Measurements from ENCODE around the gene FILIP1L.

Gene FILIP1L

GRCh38 chr3:100042166-100042981, 71.9 kb downstream of the FILIP1L start:
- no peak for DNase-seq (ENCODE audit: low read depth)

GRCh38 chr3:100041328-100041749, 73.0 kb downstream of the FILIP1L start:
- no peak for DNase-seq (ENCODE audit: low read depth)

DNA sequence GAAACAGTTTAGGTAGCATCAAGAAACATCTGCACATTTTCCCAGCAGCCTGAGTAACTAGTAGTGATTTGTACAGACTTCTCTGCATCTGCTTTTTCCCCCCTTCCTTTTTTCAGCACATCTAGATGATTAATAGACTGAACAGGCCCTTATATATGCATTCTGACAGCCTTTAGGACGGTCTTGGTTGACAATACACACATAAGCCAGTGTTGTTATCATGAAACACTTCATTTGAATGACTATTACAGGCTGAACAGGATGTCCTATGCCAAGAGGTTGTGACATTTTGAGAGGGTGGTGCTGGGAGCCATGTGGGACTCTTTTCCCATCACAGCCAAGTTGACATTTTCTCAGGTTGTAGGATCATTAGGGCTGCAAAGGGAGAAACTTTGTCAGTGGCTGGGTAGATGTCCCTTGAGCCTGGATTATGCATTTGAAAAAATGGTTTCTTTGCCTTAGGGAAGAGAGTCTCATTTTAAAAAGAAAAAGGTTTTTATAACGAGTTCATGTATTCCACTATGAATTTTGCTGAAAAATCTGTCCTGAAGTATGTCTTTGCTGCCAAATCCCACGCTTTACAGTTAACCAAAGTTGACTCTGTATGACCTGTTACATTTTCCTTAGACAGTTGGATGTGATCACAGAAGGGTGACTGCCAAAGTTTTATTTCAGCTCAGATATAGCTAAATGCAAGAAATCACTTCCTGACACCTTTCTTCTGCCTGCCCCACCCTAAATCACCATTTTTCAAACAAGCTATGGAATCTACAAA, 73.7 kb downstream of the FILIP1L start:
- no peak for DNase-seq (ENCODE audit: low read depth)

DNA sequence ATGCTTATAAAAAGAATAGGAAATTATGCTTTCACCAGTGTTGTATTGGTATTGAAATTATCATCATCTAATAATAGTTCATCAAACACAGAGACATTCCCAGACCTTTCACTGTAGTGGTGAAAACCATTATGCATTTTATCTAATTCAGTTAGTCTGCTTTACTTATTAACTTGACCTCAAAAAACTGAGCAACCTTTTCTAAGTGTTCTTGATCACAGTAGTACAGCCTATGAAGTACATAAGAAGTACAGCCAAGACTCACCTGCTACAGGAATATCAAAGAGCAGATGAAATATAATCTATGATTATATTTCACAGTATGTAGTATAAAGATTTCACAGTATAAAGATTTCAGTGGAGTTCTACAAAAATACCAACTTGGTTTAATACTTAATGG, 75.2 kb downstream of the FILIP1L start:
- no peak for DNase-seq (ENCODE audit: low read depth)

DNA sequence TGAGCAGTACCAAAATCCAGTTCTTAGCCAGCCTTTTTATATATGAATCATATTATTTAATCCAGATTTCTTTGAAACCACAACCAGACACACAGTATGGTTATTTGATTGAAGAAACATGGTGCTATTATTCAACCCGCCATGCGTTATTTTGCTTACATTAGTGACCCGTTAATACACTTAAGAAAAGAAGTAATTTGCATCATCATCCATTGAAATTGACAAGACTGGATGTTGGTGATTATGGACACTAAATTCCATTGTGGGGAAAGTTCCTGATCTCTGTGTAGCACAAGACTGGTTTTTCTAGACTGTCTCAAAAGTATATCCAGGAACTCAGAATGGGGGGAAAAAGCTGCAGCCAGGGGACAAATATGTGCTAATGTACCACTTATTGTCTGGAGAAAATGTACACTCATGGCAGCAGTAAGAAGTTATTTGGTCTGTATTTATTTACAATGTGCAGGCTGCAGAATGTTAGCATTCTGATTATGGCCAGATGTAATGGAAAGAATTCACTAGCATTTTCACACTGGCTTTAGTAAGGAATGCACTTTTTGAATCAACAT, 80.3 kb downstream of the FILIP1L start:
- DNase-seq (ENCODE audit: low read depth) = no peak

DNA sequence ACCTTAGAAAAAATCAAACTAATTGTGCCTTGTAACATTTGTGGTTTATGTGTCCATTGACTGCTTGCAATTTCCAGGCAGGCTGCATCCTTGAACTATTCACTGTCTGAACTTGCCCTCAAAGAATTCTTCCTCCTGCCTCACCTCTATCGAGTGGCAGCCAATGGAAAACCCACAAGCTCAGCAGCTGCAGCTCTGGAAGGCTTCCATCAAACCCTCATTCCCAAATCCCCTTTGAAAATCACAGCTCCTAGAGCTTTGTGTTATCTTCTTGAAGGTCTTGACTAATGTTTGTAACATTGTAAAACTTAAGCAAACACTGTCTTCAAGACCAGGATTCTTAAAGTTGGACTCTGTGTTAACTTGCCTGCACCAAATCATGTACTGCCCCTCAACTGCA, 81.1 kb downstream of the FILIP1L start:
- no peak for DNase-seq (ENCODE audit: low read depth)

GRCh38 chr3:100032243-100032642, 82.1 kb downstream of the FILIP1L start:
- no peak for DNase-seq (ENCODE audit: low read depth)

DNA sequence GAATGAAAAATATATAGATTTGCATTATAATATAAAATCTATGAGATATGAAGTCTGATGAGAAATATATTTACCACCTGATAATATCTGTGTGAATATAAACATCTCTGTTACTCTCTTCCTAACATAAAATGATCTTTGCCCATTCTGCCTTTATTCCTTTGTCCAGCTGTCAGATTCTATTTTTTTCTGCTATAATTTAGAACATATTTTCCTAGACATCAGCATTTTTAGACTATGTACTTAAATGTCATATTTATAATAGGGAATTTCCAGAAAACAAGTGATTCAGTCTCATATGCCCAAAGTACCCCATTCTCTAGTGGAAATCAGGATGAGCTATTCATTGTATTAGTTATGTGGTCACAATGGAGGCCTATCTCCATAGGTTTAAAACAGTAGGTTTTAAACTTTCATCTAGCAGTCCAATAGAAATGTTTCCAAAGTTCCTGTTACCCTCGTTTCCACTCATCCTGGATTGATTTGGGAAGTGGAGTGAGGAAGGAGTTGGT, 83.3 kb downstream of the FILIP1L start:
- no peak for DNase-seq (ENCODE audit: low read depth)

GRCh38 chr3:100030346-100030745, 84.0 kb downstream of the FILIP1L start:
- no peak for DNase-seq (ENCODE audit: low read depth)

- no peak for DNase-seq (ENCODE audit: low read depth)
These were observed 84.6 kb downstream of the FILIP1L start for GRCh38 chr3:100029689-100030088.

- no peak for DNase-seq (ENCODE audit: low read depth)
These were observed 85.2 kb downstream of the FILIP1L start for GRCh38 chr3:100029052-100029451.

DNA sequence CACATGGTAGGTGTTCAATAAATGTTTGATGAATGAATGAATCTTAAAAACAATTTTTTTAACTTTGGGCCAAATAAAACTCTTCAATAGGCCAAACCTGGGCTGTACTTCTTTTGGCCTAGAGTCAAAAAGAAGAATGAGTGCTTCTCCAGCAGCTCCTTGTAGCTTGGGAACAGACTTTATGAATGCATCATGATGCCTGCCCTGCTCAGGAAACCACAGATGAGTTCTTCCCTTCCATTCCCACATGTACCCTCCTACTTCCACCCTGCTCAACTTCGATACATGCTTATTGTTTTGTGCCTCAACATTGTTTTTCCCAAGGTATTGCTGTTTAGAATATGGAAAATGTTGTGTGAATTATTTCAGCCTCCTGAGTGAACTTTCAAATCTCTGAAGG, 87.0 kb downstream of the FILIP1L start:
- no peak for DNase-seq (ENCODE audit: low read depth)

DNA sequence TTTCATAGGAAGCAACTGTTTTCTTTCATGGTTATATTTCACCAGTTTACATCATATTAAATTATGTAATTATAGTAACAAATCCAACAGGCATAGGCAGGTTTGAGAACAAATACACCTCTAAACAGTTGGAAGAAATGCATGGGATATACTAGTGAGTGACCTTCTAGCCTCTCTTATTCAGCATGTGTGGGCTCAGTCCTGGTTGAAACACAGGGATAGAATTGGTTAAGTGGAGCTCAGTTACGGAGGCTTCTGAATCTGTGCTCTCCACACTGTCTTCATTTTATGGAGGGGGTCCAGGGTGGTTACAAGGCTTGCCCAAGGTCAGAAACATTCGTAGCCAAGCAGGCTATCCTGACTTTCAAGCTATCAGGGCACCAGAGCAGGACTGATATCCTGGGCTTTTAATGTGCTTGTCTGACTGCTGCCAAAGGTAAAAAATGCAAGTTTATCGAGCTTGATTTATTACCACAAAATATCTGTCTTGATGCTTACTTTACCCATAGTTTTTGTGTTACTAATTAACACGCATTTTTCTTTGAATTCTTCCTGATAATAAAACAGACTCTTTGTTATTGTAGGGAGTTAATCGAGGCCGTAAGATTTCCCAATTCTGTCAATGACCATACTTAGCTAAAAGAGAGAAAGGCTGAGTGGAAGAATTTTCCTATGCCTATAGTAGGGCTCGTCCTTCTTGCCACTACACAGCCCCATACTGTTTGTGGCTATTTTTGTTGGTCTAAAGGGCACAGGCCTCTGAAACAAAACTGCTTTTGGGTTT, 89.6 kb downstream of the FILIP1L start:
- DNase-seq (ENCODE audit: low read depth) = no peak

DNA sequence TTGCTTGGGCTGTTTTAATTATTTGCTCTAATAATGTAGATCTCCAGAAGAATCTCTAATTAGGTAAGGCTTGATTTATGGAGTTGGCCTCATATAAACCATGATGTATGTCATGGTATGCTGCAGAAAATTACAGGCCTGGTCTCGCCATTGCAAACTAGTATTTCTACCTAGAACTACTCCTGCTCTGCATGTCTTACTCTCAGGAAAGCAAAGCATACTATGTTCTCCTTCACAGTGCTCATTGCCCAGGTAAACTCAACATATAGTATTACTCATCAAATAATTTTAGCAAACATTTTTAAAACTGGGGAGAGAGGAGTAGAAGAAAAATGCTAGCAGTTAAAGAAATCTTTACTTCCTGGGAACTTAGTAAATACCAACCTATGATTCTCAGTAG, 90.7 kb downstream of the FILIP1L start:
- DNase-seq (ENCODE audit: low read depth) = no peak

DNA sequence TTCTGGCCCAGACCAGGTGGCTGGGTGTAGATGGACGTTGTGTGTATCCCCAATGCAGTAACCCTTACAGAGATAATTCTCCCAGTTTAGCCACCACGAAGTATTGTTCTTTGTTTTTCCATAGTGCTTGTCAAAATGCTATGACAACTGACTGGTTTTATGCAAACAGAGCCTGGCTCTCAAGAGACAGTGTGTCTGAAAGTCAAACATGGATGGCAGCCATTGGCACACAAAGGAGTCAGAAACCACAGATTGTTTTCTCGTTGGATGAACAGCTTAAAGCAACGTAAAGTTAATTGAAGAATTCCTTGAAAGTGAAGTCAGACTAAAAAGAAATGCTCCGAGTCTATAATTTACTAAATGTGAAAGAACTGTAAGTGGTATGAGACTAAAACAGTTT, 91.2 kb downstream of the FILIP1L start:
- no peak for DNase-seq (ENCODE audit: low read depth)

GRCh38 chr3:100022506-100022905, 91.8 kb downstream of the FILIP1L start:
- no peak for DNase-seq (ENCODE audit: low read depth)

DNA sequence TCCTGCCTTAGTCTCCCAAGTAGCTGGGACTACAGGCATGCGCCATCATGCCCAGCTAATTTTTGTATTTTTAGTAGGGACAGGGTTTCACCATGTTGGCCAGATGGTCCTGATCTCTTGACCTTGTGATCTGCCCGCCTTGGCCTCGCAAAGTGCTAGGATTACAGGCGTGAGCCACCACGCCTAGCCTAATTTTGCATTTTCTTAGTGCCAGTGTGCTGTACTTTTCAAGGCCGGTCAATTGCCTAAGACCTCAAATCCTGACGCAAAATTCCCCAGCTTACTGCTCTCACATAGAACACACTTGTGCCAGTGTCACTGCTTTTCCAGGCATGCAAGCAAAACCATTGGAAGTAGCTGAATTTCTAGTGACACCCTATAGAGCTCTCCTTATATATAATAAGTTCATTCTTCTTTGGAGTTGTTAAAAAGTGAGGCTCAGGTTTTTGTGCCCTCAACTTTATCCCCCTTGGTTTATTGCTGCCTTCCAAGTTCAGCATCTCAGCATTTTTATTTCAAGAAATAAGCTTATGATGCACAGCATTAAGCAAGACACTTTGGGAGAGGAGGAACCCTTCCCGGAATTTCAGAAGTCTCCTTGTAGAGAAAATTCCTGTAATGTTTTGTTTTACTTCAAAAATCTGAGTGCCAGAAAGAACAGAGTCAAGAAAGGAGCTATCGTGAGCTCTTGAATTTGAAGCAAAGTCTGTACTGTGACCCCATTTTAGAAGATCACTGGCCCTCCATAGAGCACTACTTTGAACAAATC, 93.2 kb downstream of the FILIP1L start:
- DNase-seq (ENCODE audit: low read depth) = no peak

DNA sequence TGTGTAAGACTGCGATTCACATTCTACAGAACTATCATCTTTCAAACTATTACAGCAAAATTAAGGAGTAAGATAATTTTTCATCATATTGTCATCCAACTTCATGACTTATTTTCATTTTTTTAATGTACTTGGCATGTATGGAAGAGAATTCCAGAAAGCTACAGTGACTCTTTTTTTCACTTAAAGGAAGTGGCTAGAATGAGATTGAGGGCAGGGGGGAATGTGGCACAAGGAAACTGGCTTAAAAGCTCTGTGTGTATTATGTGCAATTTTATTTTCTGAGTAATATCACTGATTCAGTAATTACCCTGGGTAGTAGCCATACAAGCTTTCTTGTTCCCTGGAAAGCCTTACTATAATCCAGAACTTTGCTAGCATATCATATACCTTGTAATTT, 94.6 kb downstream of the FILIP1L start:
- DNase-seq (ENCODE audit: low read depth) = no peak

GRCh38 chr3:100018806-100019205, 95.5 kb downstream of the FILIP1L start:
- no peak for DNase-seq (ENCODE audit: low read depth)

DNA sequence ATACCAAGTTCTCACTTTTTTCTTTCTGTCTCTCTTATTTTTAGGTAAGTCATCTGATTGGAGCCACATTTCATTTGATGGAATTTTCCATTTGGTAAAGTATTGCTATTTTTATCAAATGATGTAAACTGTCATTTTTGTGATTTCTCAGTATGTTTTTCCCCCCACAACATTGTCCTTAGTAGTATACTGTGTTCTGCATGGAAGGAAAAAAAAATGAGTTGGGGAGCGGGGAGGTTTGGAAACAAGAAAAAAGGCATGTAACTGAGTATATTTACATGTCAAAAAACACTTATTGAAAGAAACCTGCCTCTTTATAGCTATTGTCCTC, 104.2 kb downstream of the FILIP1L start:
- no peak for DNase-seq (ENCODE audit: low read depth)

DNA sequence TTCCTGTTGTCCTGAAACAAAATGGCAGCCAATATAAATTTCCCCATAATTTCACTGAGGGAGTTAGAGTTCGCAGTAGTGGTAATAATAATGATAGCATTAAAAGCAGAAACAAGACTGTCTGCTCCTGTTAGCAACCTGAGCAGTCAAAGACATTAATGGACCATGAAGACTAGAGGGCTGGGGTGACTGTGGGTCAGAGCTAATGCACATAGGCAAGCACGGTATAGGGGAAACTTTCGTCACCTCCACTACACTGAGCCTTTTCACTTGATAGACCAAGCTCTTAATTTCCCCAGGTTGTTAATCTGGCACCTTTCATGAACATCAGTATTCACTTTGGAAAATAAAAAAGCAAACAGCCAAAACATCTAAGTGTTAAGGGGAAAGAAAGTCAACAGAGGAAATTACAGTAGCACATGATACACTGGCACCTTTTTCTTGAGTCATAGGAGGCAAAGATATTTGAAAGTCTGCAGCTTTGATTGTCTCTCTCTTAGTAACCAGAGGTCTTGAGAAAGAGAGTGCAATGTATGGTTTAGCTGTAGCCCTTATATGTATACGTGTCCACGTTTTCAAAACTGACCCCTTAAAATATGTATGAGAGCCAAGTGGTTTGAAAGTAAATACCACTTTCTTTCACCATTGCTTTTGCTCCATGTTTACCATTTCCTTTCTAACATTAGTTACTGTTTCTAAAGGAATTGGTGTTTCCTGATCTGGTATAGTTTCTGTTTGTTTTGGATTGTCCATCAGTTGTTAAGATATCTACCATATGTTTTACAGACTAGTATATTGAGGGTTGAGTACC, 104.8 kb downstream of the FILIP1L start:
- DNase-seq (ENCODE audit: low read depth) = no peak
